AG10803 (cell line): ENCODE measurements around the gene INPP5A.

Source experiments
- DNase-seq: peaks from one replicate; pipeline ENCODE4 v3.0.0; 2010; ENCODE audit warnings: low read depth
- H3K4me3 ChIP-seq: 2 replicates; pipeline ENCODE4 v1.5.1; 2011; ENCODE audit warnings: mild to moderate bottlenecking, low read length, control low read depth
- TF ChIP-seq, protein P1 (sequence below): conservative IDR thresholded peaks from 2 replicates; pipeline ENCODE4 v1.5.1; 2011; ENCODE audit warnings: mild to moderate bottlenecking, low read length, control low read depth, inconsistent platforms

The INPP5A gene

DNA sequence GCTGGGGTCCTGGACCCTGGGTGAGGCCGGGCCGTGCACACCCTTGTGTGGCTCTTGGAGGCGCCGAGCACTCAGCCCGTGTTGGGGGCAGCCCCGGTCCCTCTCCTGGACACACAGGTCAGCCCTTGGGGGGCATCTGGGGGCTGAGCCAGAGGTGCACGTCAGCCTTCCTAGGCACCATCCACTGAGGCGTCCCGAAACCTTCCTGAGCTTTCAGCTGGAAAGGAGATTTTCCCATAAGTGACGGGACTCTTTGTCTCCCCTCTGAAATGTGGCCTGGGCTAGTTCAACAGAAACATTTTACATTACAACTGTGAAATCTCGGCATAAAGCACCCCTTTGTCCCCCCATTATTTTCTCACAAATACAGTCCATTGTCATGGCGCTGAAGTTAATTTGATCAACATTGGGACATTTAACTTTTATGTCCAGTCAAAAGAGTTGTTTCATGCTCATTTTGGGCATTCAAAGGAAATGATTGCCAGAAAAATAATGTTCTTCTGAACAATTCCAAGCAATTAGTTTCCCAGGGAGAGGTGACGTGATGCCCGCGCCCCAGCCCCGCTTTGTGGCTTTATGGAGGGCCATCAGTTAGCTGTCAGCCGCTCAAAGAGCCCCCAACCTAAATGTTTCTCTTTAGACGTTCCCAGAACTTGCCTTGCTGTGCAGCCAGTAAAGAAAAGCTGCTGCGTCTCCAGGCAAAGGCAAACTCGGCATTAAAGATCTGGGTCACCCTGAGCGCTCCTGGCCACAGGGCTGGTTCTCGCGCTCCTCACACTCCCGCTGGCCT is 177.6 kb downstream of the INPP5A start:
- no peak overlapping the region for H3K4me3 ChIP-seq
- TF ChIP-seq, protein P1, sequence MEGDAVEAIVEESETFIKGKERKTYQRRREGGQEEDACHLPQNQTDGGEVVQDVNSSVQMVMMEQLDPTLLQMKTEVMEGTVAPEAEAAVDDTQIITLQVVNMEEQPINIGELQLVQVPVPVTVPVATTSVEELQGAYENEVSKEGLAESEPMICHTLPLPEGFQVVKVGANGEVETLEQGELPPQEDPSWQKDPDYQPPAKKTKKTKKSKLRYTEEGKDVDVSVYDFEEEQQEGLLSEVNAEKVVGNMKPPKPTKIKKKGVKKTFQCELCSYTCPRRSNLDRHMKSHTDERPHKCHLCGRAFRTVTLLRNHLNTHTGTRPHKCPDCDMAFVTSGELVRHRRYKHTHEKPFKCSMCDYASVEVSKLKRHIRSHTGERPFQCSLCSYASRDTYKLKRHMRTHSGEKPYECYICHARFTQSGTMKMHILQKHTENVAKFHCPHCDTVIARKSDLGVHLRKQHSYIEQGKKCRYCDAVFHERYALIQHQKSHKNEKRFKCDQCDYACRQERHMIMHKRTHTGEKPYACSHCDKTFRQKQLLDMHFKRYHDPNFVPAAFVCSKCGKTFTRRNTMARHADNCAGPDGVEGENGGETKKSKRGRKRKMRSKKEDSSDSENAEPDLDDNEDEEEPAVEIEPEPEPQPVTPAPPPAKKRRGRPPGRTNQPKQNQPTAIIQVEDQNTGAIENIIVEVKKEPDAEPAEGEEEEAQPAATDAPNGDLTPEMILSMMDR, result no peak
- DNase-seq, result no peak

DNA sequence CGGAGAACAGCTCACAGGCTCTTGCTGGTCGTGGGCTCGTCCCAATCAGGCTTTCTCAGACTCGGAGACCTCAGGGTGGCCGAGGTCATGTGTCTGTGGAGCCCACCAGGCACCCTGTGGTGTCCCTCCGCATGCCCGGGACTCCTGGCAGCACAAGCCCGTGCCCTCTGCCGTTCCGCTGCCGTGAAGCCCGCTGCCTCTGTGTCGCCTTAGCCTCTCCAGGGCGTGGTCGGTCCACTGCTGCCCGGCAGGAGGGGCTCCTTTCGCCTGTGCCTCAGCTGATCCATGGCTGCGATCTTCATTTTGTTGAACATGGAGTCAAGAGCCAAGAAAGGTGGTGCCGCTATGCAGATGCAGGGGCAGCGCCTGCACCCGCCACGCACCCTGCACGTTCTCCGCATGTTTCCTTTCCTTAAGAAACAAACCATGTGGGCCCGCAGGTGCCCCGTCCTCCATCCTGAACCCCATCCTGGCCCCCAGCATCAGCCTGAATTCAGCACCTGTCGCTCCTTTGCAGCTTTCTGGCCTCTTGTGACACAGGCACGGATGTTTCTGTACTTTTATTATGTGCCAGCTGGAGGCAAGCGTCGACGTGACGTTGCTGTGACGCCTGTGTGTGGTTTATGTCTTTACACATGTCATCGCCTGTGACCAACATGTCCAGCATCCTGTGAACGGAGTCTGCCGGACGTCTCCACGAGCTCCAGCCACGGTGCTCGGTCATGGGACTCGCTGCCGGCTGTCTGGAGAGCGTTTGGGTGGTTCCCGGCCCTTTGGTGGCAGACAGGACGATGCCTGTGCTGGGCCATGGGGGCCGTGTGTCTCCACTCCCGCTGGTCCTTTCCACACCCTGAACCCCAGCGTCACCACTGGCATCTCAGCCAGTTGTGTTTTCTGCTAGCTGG is 178.4 kb downstream of the INPP5A start:
- no peak for DNase-seq
- no peak overlapping the region for H3K4me3 ChIP-seq
- TF ChIP-seq, protein P1, result no peak

DNA sequence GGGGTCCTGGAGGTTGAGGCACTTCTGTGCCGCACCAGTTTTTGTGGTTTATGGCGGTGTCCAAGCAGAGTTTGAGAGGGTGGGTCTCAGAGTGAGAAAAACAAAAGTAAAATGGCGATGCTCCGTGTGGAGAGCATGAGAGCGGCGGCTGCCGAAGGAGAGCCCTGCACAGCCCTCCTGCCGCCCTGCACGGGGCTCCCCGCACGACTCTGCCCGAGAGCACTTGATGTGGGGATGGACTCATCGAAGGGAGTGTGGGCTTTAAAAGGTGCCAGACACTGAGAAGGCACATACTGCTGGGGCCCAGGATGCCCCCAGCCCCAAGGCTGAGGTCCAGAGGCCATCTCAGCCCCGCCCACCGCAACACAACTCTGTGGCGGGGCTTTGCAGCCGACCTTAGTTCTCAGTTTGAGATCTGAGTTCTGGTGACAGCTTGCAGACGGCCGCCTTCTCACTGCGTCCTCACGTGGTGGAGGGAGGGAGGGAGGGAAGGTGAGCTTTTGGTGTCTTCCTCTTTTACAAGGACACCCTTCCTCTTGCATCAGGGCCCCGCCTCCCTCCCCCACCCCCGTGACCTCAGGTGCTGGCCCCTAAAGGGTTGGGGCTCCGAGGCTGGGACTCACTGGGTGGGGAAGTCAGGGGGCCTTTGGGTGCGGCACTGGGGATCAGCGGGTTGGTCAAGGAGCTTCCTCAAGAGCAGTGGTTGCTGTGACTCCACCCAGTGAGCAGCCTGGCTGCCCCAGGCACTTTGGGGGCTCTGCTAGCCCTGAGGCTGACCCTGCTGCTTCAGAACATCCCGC is 179.3 kb downstream of the INPP5A start:
- DNase-seq, result no peak
- no peak overlapping the region for H3K4me3 ChIP-seq
- TF ChIP-seq, protein P1, result no peak

DNA sequence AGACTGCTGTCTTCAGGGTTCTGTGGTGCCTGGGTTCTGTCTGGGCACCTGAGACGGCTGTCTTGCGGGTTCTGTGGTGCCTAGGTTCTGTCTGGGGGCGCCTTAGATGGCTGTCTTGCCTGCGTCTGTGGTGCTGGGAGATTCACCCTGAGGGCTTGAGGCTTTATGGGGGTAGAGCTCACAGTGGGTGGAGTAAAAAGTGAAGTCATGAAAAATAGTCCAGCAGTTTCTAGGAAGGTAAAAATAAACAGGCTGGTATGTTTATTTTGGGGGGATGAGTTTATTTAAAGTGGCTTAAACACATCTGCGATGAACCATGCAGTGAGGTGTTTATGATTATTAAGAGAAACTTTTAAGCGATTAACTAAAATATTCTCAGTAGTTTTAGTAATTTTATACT is 184.1 kb downstream of the INPP5A start:
- DNase-seq, result no peak

DNA sequence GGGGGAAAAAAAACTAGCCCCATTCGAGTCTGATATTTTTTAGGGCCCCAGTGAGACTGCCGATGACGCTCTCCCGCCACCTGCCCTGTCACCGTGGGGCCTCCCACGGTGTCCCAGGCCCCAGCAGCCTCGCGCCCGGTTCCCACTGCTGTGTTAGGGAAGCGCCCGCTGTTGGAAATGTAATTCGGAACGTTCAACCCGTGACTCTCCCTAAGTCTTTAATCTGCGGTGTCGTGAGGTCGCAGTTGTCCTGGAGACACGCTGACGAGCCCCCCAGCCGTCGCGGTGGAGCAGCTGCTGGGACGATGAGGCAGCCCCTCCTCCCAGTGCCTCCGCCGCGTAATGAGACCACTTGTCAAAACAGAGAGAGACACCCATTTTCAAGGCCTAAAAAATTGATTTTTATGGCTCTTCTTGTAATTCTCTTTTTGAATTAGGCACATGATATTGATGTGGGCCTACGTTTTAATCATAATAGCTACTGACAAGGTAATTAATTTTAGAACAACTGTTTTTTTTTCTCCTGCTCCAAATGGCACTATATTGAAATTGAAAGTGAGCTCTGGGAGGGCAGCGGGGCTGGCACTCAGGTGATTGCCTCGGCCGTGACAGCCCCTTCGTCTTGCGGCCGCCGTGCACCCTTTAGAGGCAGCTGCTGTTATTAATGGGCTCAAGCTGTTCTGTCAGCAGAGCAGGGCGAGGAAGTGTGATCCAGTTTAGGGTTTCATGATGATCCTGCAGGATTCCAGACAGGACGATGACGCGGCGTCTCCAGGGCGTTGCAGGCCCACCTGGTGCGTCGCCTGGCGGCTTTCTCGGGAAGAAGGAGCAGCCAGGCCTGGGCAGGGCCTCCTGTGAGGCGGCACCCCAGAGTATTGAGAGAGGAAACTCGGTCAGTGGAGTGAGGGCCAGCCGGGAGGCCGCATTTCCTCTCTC is 185.1 kb downstream of the INPP5A start:
- TF ChIP-seq, protein P1, result no peak
- no peak for DNase-seq
- no peak overlapping the region for H3K4me3 ChIP-seq

More for the DNA sequence above, 184.1 kb downstream of the INPP5A start:
- no peak overlapping the region for H3K4me3 ChIP-seq
- TF ChIP-seq, protein P1, result no peak

DNA sequence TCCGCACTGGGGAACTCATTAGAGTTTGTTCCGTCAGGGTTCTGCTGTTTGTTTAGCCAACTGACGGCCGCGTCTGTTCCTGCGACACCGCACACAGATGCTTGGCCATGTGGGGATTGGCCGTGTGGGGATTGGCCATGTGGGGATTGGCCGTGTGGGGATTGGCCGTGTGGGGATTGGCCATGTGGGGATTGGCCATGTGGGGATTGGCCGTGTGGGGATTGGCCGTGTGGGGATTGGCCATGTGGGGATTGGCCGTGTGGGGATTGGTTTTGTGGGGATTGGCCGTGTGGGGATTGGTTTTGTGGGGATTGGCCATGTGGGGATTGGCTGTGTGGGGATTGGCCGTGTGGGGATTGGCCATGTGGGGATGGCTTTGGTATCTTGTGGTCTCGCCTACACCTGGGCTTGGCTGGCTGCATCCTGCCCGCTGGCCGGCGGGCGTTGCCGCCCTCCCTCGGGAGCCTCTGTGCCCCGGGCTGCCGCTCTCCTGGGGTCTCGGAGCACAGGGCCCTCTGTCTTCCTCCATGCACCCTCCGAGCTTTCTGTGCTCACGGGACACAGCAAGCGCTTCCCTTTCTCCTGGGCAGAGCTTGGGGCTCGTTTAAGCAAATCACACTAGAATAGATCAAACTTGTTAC is 185.9 kb downstream of the INPP5A start:
- TF ChIP-seq, protein P1, result no peak
- no peak for DNase-seq
- H3K4me3 ChIP-seq, result no peak overlapping the region
